GM19468 (cell line): Measurements from ENCODE around the gene CLEC4E.
A peak's percentile ranks its signal among the peaks of the same experiment; 100 is the strongest.
"Not testable (repeated sequence)": the region's sequence is repeated elsewhere in the genome, so short reads cannot be mapped to it uniquely, and the experiment has no call there.

Source experiments
- ATAC-seq: cut with Tn5 transposase; IDR thresholded peaks from one replicate; pipeline ENCODE4 v1.9.1; 2021; ENCODE audit warnings: mild to moderate bottlenecking, moderate library complexity, moderate number of reproducible peaks; ENCODE audit not compliant: unreplicated experiment; ENCODE audit errors: extremely low read depth

Gene CLEC4E

GRCh38 chr12:8544295-8544694 lies 3.6 kb upstream of the CLEC4E start:
- no peak for ATAC-seq

GRCh38 chr12:8541562-8541961 lies 857 bp upstream of the CLEC4E start:
- ATAC-seq = no peak

DNA sequence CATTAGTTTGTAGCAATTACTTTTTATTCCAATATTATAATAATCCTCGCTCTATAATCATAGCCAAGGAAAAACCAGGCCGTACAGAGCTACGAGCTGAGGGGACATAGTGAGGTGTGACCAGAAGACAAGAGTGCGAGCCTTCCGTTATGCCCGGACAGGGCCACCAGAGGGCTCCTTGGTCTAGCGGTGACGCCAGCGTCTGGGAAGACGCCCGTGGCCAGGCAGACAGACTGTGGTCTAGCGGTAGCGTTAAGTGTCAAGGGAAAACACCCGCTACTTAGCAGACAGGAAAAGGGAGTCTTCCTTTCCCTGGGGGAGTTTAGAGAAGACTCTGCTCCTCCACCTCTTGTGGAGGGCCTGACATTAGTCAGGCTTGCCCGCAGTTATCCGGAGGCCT lies 2.9 kb downstream of the CLEC4E start:
- not testable (repeated sequence) for ATAC-seq

- no peak for ATAC-seq
Observed at GRCh38 chr12:8532045-8532444, 8.7 kb downstream of the CLEC4E start.

- no peak for ATAC-seq
Observed at GRCh38 chr12:8527250-8528130, 13.2 kb downstream of the CLEC4E start.

DNA sequence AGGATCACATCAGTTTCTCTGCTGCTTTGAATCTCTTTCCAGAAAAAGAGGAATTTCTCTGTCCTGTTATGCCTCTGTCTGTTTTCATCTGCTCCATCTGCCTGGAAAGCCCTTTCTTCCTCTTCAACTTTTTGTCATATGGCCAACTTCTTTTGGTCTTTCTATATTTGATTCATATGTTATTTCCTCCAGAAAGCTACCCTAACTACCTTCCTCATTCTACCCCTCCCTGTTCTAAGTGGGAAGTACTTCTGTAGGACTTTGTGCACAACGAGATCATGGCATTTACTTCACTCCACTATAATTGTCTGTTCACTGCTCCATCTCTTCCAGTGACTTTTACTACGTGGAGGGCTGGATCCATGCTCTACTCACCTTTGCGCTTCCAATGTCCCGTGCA lies 21.5 kb downstream of the CLEC4E start:
- ATAC-seq = no peak

- no peak for ATAC-seq
Observed at GRCh38 chr12:8517971-8518370, 22.7 kb downstream of the CLEC4E start.

- no peak for ATAC-seq
Observed at GRCh38 chr12:8513256-8513655, 27.4 kb downstream of the CLEC4E start, which contains the start of gene CLEC4D. Gene CLEC4D (plus strand): TSS chr12:8513503. CDS start chr12:8513733, 230 bp downstream.

GRCh38 chr12:8508910-8509841 lies 31.5 kb downstream of the CLEC4E start:
- ATAC-seq = no peak

- ATAC-seq = no peak
Observed at GRCh38 chr12:8508223-8508622, 32.5 kb downstream of the CLEC4E start.

DNA sequence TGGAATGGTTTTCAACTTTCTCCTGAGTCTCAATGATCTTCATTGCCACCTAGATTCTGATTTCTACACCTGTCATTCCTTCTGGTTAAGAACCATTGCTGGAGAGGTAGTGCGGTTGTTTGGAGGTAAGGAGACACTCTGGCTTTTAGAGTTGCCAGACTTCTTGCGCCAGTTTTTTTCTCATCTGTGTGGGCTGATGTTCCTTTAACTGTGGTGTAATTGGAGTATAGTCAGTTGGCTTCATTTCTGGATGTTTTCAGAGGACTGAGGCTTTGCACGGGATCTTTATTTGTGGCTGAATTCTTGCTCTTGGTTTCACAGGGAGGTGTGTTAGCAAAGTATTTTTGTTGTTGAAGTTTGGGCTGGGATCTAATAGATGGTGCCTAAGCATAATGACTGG lies 33.1 kb downstream of the CLEC4E start:
- no peak for ATAC-seq

DNA sequence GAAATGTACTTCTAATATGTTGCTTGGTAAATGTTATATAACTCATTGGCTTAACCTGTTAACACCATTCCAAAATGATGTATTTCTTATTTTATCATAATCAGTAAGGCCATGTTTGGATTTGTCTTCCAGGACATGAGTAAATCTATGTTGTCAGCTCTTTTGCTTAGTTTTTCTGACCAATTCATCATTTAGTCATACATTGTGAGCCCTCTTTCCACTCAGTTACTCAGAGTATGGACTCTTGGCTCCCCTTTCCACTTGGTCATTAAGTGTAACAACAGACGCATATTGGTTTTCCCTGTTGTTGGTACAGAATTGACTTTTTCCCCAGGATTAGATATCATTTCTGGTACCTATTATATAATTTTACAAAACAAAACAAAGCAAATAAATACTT lies 36.4 kb downstream of the CLEC4E start:
- no peak for ATAC-seq

GRCh38 chr12:8501720-8502119 lies 39.0 kb downstream of the CLEC4E start:
- ATAC-seq = no peak

DNA sequence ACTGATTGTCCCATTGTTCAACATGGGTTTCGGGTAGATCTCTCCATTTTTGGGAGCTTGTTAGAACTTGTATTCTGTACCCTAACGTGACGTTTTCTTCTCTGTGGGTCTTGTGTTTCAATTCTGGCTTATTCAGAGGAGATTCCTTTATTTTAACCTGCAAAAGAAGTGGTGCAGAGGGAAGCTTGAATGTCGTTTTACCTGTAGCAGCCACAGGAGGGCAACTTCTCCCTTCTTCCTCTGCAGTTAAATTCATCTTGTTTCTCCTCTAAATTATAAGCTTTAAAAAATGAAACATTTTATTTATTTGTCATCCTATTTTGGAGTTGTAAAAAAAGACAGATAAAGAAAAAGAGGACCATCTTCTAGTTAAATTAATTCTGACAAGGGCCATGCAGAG lies 41.1 kb downstream of the CLEC4E start:
- ATAC-seq = no peak

DNA sequence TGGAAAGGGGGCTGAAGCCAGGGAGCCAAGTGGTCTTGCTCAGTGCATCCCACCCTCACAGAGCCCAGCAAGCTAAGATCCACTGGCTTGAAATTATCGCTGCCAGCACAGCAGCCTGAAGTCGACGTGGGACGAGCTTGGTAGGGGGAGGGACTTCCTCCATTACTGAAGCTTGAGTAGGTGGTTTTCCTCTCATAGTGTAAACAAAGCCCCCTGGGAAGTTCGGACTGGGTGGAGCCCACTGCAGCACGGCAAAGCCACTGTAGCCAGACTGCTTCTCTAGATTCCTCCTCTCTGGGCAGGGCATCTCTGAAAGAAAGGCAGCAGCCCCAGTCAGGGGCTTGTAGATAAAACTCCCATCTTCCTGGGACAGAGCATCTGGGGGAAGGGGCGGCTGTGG lies 44.6 kb downstream of the CLEC4E start:
- not testable (repeated sequence) for ATAC-seq

DNA sequence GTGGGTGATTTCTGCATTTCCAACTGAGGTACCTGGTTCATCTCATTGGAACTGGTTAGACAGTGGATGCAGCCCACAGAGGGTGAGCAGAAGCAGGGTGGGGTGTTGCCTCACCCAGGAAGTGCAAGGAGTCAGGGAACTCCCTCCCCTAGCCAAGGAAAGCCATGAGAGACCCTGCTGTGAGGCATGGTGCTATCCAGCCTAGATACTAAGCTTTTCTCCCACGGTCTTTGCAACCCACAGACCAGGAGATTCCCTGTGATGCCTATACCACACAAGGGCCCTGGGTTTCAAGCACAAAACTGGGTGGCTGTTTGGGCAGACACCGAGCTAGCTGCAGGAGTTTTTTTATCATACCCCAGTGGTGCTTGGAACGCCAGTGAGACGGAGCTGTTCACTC lies 45.0 kb downstream of the CLEC4E start:
- ATAC-seq = not testable (repeated sequence)

GRCh38 chr12:8493084-8493483 lies 47.6 kb downstream of the CLEC4E start:
- peak; percentile 88 for ATAC-seq

- no peak for ATAC-seq
Observed at GRCh38 chr12:8491646-8492530, 48.8 kb downstream of the CLEC4E start.
